ENCODE results near the gene MRPL54. TPM values are rescaled to one million over a fixed set of nuclear protein-coding genes. Genes with fewer than 3 reads are reported as not detected.

The MRPL54 gene
- total RNA-seq, 1 donor from 2014 or later, result 33.0 TPM

DNA sequence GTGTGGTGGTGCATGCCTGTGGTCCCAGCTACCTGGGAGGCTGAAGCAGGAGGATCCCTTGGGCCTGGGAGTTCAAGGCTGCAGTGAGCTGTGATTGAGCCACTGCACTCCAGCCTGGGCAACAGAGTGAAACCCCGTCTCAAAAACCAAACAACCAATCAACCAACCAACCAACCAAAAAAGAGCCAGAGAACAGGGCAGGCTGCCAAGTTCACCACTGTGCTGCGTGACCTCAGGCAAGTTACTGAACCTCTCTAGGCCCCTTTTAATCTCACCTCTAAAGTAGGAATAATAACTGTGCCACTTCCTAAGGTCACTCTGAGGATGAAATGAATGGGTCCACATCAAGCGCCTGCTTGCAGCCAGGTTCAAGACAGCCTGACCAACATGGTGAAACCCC is 37.4 kb upstream of the MRPL54 start:
- H3K9me3 Mint-ChIP-seq (ENCODE audit: unreplicated experiment), result peaks cover 4% of the 10 kb centered on the region
- no peak for DNase-seq
- H3K4me1 Mint-ChIP-seq (ENCODE audit: low read depth, unreplicated experiment), result no peaks in the 10 kb centered on the region
- TF ChIP-seq, protein P1, sequence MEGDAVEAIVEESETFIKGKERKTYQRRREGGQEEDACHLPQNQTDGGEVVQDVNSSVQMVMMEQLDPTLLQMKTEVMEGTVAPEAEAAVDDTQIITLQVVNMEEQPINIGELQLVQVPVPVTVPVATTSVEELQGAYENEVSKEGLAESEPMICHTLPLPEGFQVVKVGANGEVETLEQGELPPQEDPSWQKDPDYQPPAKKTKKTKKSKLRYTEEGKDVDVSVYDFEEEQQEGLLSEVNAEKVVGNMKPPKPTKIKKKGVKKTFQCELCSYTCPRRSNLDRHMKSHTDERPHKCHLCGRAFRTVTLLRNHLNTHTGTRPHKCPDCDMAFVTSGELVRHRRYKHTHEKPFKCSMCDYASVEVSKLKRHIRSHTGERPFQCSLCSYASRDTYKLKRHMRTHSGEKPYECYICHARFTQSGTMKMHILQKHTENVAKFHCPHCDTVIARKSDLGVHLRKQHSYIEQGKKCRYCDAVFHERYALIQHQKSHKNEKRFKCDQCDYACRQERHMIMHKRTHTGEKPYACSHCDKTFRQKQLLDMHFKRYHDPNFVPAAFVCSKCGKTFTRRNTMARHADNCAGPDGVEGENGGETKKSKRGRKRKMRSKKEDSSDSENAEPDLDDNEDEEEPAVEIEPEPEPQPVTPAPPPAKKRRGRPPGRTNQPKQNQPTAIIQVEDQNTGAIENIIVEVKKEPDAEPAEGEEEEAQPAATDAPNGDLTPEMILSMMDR (IDR thresholded peaks at IDR 0.05; ENCODE audit: partially characterized antibody, unreplicated experiment), result no peak
- H3K36me3 Mint-ChIP-seq (ENCODE audit: unreplicated experiment), result no peaks in the 10 kb centered on the region
- H3K27ac Mint-ChIP-seq (ENCODE audit: unreplicated experiment), result no peak overlapping the region
- peaks cover 1% of the 10 kb centered on the region for H3K27me3 Mint-ChIP-seq (ENCODE audit: unreplicated experiment)
- H3K4me3 Mint-ChIP-seq (ENCODE audit: unreplicated experiment), result no peak overlapping the region

DNA sequence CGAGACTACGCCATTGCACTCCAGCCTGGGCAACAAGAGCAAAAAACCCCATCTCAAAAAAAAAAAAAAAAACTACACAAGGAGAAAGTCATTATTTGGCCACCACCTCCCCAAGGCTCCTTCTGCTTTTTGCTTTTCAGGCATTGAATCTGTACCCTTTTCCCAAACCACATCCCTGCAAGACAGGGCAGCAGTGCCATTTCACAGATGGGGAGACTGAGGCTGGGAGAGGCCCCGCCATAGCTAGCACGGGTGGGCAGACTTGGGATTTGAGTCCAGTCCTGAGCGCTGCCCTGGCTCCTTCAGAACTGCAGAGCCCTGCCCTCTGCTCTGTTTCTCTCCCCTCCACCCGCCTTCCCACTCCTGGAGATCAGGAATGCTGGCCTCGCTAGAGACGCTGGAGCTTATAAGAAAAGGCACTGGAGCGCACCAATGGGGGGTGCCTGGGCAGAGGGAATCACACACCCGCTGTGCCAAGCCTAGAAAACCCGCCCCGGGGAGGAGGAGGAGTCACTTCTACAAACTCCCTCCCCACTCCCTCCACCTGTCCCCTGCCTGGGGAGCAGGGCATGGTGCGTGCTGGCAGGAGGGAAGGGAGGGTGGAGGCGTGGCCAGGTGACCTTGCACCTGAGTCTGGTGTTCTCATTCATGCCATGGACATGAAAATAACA is 36.7 kb upstream of the MRPL54 start:
- Mint-ChIP-seq H3K27ac (ENCODE audit: unreplicated experiment) (no peak overlapping the region), H3K4me3 (ENCODE audit: unreplicated experiment) (no peak overlapping the region), H3K36me3 (ENCODE audit: unreplicated experiment) (no peaks in the 10 kb centered on the region), H3K4me1 (ENCODE audit: low read depth, unreplicated experiment) (no peaks in the 10 kb centered on the region), H3K27me3 (ENCODE audit: unreplicated experiment) (peaks cover 1% of the 10 kb centered on the region), H3K9me3 (ENCODE audit: unreplicated experiment) (peaks cover 4% of the 10 kb centered on the region)
- TF ChIP-seq, protein P1 (IDR thresholded peaks at IDR 0.05; ENCODE audit: partially characterized antibody, unreplicated experiment), result no peak
- no peak for DNase-seq

DNA sequence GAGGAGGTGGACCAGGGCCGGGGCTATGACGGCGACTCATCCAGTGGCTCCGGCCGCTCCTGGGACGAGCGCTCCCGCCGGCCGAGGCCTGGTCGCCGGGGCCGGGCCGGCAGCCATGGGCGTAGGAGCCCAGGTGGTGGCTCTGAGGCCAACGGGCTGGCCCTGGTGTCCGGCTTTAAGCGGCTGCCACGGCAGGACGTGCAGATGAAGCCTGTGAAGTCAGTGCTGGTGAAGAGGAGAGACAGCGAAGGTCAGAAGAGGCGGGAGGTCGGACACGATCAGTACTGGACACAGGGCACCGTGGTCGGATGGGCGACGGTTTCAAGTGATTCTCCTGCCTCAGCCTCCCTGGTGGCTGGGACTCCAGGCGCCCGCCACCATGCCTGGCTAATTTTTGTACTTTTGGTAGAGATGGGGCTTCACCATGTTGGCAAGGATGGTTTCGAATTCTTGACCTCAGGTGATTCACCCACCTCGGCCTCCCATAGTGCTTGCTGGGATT is 32.0 kb upstream of the MRPL54 start:
- Mint-ChIP-seq H3K4me1 (ENCODE audit: low read depth, unreplicated experiment) (peaks cover 1% of the 10 kb centered on the region), H3K4me3 (ENCODE audit: unreplicated experiment) (no peak overlapping the region), H3K9me3 (ENCODE audit: unreplicated experiment) (peaks cover 2% of the 10 kb centered on the region), H3K27ac (ENCODE audit: unreplicated experiment) (no peak overlapping the region), H3K27me3 (ENCODE audit: unreplicated experiment) (peaks cover 3% of the 10 kb centered on the region), H3K36me3 (ENCODE audit: unreplicated experiment) (peaks cover 7% of the 10 kb centered on the region)
- no peak for DNase-seq
- TF ChIP-seq, protein P1 (IDR thresholded peaks at IDR 0.05; ENCODE audit: partially characterized antibody, unreplicated experiment), result no peak

DNA sequence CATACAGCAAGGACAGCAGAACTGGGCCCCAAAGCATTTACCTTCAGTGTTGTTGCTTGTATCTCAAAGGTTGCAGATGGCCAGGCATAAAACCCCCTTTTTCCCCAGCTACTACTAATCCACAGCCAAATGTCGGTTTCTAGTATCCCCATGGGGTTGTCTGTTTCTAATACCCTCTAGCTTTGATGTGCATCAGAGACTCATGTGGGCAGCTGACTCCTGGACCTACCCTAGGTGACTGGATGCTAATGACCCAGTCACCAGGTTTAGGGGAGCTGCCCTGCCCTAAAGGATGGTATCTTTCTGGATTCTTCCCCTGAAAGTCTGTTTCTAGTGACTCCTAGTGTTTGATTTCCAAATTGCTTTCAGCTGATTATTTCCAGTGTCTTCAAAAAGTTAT is 30.4 kb upstream of the MRPL54 start:
- Mint-ChIP-seq H3K4me3 (ENCODE audit: unreplicated experiment) (no peak overlapping the region), H3K4me1 (ENCODE audit: low read depth, unreplicated experiment) (peaks cover 1% of the 10 kb centered on the region), H3K9me3 (ENCODE audit: unreplicated experiment) (peaks cover 2% of the 10 kb centered on the region), H3K27me3 (ENCODE audit: unreplicated experiment) (peaks cover 3% of the 10 kb centered on the region), H3K27ac (ENCODE audit: unreplicated experiment) (no peak overlapping the region), H3K36me3 (ENCODE audit: unreplicated experiment) (peaks cover 7% of the 10 kb centered on the region)
- DNase-seq, result no peak
- TF ChIP-seq, protein P1 (IDR thresholded peaks at IDR 0.05; ENCODE audit: partially characterized antibody, unreplicated experiment), result no peak

DNA sequence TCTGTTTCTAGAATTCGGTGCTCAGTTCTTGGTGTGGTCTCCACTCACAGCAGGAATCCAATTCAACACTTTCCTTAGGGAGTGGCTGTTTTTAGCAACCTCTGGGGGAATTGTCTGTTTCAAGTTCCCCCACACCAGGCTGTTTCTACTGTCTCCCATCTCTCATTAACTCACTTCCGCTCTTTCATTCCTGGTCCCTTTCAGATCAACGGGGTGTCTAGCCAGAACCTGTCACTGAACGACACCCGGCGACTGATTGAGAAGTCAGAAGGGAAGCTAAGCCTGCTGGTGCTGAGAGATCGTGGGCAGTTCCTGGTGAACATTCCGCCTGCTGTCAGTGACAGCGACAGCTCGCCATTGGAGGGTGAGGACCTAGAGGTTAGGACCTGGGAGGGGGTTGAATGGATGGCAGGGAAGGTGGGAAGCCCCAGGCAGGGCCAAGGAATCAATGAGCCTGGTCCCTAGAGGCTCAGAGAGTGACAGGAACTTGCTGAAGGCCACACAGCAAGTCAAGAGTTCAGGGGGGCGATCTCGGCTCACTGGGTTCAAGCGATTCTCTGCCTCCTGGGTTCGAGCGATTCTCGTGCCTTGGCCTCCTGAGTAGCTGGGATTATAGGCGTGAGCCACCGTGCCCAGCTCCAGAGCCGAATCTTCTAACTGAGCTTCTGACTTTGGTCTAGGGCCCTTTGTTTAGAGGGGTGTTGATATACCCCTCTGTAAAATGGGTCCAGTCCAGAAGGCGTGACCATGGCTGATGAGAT is 28.8 kb upstream of the MRPL54 start:
- Mint-ChIP-seq H3K4me1 (ENCODE audit: low read depth, unreplicated experiment) (peaks cover 4% of the 10 kb centered on the region), H3K36me3 (ENCODE audit: unreplicated experiment) (peaks cover 7% of the 10 kb centered on the region), H3K27ac (ENCODE audit: unreplicated experiment) (no peak overlapping the region), H3K9me3 (ENCODE audit: unreplicated experiment) (peaks cover 4% of the 10 kb centered on the region), H3K27me3 (ENCODE audit: unreplicated experiment) (peaks cover 3% of the 10 kb centered on the region), H3K4me3 (ENCODE audit: unreplicated experiment) (no peak overlapping the region)
- TF ChIP-seq, protein P1 (IDR thresholded peaks at IDR 0.05; ENCODE audit: partially characterized antibody, unreplicated experiment), result no peak
- DNase-seq, result no peak

Data from glutamatergic neuron (in vitro differentiated cells).